GM23338 (cell line): Measurements from ENCODE around the gene NDST4. TPM values are rescaled to one million over a fixed set of nuclear protein-coding genes. Genes with fewer than 3 reads are reported as not detected.

Experiments used
- ATAC-seq: fragments of 200-7000 bp; cut with Tn5 transposase; 3 replicates; pipeline ENCODE4 v1.9.1; 2020
- DNase-seq: peaks from one replicate; pipeline ENCODE4 v3.0.0-alpha.2; 2015; ENCODE audit warnings: low spot score
- H2AFZ ChIP-seq: fragments of 200-600 bp; sonication (generic); 2 replicates; pipeline ENCODE4 v1.8.0; 2016; ENCODE audit warnings: antibody characterized with exemption, mild to moderate bottlenecking, moderate library complexity
- H3F3A ChIP-seq: fragments of 200-600 bp; sonication (generic); replicated peaks from 2 replicates; pipeline ENCODE4 v1.8.0; 2017; ENCODE audit warnings: antibody characterized with exemption, mixed run types, low read depth
- H3K27ac ChIP-seq: fragments of 200-600 bp; sonication (generic); 2 replicates; pipeline ENCODE4 v1.6.1; 2016; ENCODE audit warnings: low read depth
- H3K27me3 ChIP-seq: fragments of 200-600 bp; sonication (generic); 2 replicates; pipeline ENCODE4 v1.8.0; 2016; ENCODE audit warnings: mild to moderate bottlenecking, mixed run types, moderate library complexity; ENCODE audit not compliant: insufficient read depth
- H3K36me3 ChIP-seq: fragments of 200-600 bp; sonication (generic); 2 replicates; pipeline ENCODE4 v1.8.0; 2016; ENCODE audit warnings: mild to moderate bottlenecking; ENCODE audit not compliant: insufficient read depth
- H3K4me1 ChIP-seq: fragments of 200-600 bp; sonication (generic); 2 replicates; pipeline ENCODE4 v1.8.0; 2016; ENCODE audit warnings: mild to moderate bottlenecking, moderate library complexity; ENCODE audit not compliant: insufficient read depth
- H3K4me2 ChIP-seq: fragments of 200-600 bp; sonication (generic); 2 replicates; pipeline ENCODE4 v1.7.1; 2017; ENCODE audit warnings: mixed run types
- H3K4me3 ChIP-seq: fragments of 200-600 bp; sonication (generic); 2 replicates; pipeline ENCODE4 v1.6.1; 2016; ENCODE audit warnings: mixed run types
- H3K79me2 ChIP-seq: fragments of 200-600 bp; sonication (generic); replicated peaks from 2 replicates; pipeline ENCODE4 v1.8.0; 2017; ENCODE audit warnings: mild to moderate bottlenecking; ENCODE audit not compliant: insufficient read depth
- H3K9me2 ChIP-seq: fragments of 200-600 bp; sonication (generic); 2 replicates; pipeline ENCODE4 v1.8.0; 2017; ENCODE audit not compliant: insufficient read depth
- H4K20me1 ChIP-seq: fragments of 200-600 bp; sonication (generic); replicated peaks from 2 replicates; pipeline ENCODE4 v1.8.0; 2017; ENCODE audit warnings: mild to moderate bottlenecking; ENCODE audit not compliant: insufficient read depth
- H3K27ac Mint-ChIP-seq: 2 replicates; pipeline ENCODE4 v1.8.0; 2020; ENCODE audit warnings: inconsistent platforms, mild to moderate bottlenecking, moderate library complexity, mixed read lengths
- H3K27me3 Mint-ChIP-seq: 3 replicates; pipeline ENCODE4 v1.8.0; 2022; ENCODE audit warnings: low read depth, mild to moderate bottlenecking, moderate library complexity, mixed read lengths, inconsistent platforms; ENCODE audit not compliant: insufficient read depth, poor library complexity
- H3K36me3 Mint-ChIP-seq: 3 replicates; pipeline ENCODE4 v1.8.0; 2021; ENCODE audit warnings: low read depth, mild to moderate bottlenecking, inconsistent platforms, moderate library complexity, mixed read lengths
- H3K4me1 Mint-ChIP-seq: 3 replicates; pipeline ENCODE4 v1.8.0; 2020; ENCODE audit warnings: mild to moderate bottlenecking, inconsistent platforms, mixed read lengths
- H3K4me3 Mint-ChIP-seq: 3 replicates; pipeline ENCODE4 v1.8.0; 2021; ENCODE audit warnings: moderate library complexity, mild to moderate bottlenecking, inconsistent platforms, mixed read lengths
- H3K9me3 Mint-ChIP-seq: 3 replicates; pipeline ENCODE4 v1.8.0; 2020; ENCODE audit warnings: moderate library complexity, mild to moderate bottlenecking, inconsistent platforms, mixed read lengths
- CREB1 ChIP-seq: fragments of 250-450 bp; sonication (Bioruptor Pico); IDR thresholded peaks from 2 replicates; pipeline ENCODE4 v1.5.0; 2020; ENCODE audit warnings: low read depth, mild to moderate bottlenecking, moderate library complexity
- CTCF ChIP-seq, 2 experiments: fragments of 200-600 bp in 1 of 2; sonication (generic) in 1 of 2; conservative IDR thresholded peaks; 2 replicates each; pipeline versions ENCODE4 v1.5.1 to v1.6.1; 2016 to 2017; ENCODE audit warnings: antibody characterized with exemption in 2 of 2, low read depth in 2 of 2, mild to moderate bottlenecking in 2 of 2, moderate library complexity in 1 of 2
- ETS1 ChIP-seq: IDR thresholded peaks from 2 replicates; pipeline ENCODE4 v1.6.1; 2016; ENCODE audit warnings: antibody characterized with exemption
- EZH2phosphoT487 ChIP-seq: fragments of 200-600 bp; sonication (generic); IDR thresholded peaks from one replicate; pipeline ENCODE4 v1.8.1; 2018; ENCODE audit warnings: antibody characterized with exemption; ENCODE audit not compliant: unreplicated experiment
- JUNB ChIP-seq: IDR thresholded peaks from one replicate; pipeline ENCODE4 v1.6.1; 2016; ENCODE audit warnings: antibody characterized with exemption; ENCODE audit not compliant: unreplicated experiment
- POLR2AphosphoS5 ChIP-seq: IDR thresholded peaks from 2 replicates; pipeline ENCODE4 v1.6.1; 2016; ENCODE audit warnings: antibody characterized with exemption, low read depth
- REST ChIP-seq: IDR thresholded peaks from one replicate; pipeline ENCODE4 v1.6.1; 2018; ENCODE audit warnings: antibody characterized with exemption; ENCODE audit not compliant: unreplicated experiment
- STAT1 ChIP-seq: IDR thresholded peaks from one replicate; pipeline ENCODE4 v1.6.1; 2016; ENCODE audit warnings: antibody characterized with exemption; ENCODE audit not compliant: unreplicated experiment
- ZNF114 ChIP-seq: fragments of 250-450 bp; sonication (Bioruptor Pico); IDR thresholded peaks from 2 replicates; pipeline ENCODE4 v1.5.0; 2020; ENCODE audit warnings: mild to moderate bottlenecking, moderate library complexity
- ZNF331 ChIP-seq: fragments of 250-450 bp; sonication (Bioruptor Pico); IDR thresholded peaks from 2 replicates; pipeline ENCODE4 v1.5.0; 2020; ENCODE audit warnings: low read depth, mild to moderate bottlenecking, moderate library complexity
- polyA plus RNA-seq: library from polyadenylated mRNA; unstranded; fragments of >200 nt; fragmentation: Nextera tagmentation; extraction: Ambion mirVana; gene quantifications from 2 replicates; pipeline ENCODE4 v1.2.1, GENCODE V29; 2016
- total RNA-seq: library from RNA; depleted of rRNA; stranded (reverse); fragments of >200 nt; shearing (Covaris generic); gene quantifications from 2 replicates; pipeline ENCODE4 v1.2.3, GENCODE V29; 2014

Gene NDST4
- total and polyA plus RNA-seq, 2 experiments from 2014 or later = not detected

GRCh38 chr4:115058533-115058932 lies 54.9 kb downstream of the NDST4 start (continued):
- TF ChIP-seq ZNF331 (CRISPR knock-in tag) (no peak), EZH2phosphoT487 (no peak), CTCF (conservative IDR thresholded peaks at IDR 0.05; ENCODE audit: low read depth in 2 of 2) (no peak), ETS1 (no peak), STAT1 (no peak), REST (no peak), POLR2AphosphoS5 (no peak)

- no peaks in the 10 kb centered on the region for H3K36me3 Mint-ChIP-seq
These were observed 58.6 kb downstream of the NDST4 start for GRCh38 chr4:115054836-115055235.

More at GRCh38 chr4:115054836-115055235, 58.6 kb downstream of the NDST4 start:
- ATAC-seq = no peak
- Histone ChIP-seq H3K27ac (no peak overlapping the region), H3K4me3 (no peak overlapping the region), H3F3A (no peaks in the 10 kb centered on the region), H3K27me3 (no peaks in the 10 kb centered on the region), H3K9me2 (no peaks in the 10 kb centered on the region), H3K79me2 (no peaks in the 10 kb centered on the region), H4K20me1 (no peaks in the 10 kb centered on the region), H3K4me2 (no peak overlapping the region), H2AFZ (no peak overlapping the region), H3K36me3 (no peaks in the 10 kb centered on the region), H3K4me1 (no peaks in the 10 kb centered on the region)
- DNase-seq = no peak
- no peak overlapping the region for H3K27ac Mint-ChIP-seq
- no peak overlapping the region for H3K4me3 Mint-ChIP-seq
- TF ChIP-seq ETS1 (no peak), CREB1 (CRISPR knock-in tag) (no peak), JUNB (no peak), EZH2phosphoT487 (no peak), CTCF (conservative IDR thresholded peaks at IDR 0.05; ENCODE audit: low read depth in 2 of 2) (no peak), REST (no peak), ZNF114 (CRISPR knock-in tag) (no peak), ZNF331 (CRISPR knock-in tag) (no peak)
- H3K9me3 Mint-ChIP-seq = no peaks in the 10 kb centered on the region
- no peaks in the 10 kb centered on the region for H3K4me1 Mint-ChIP-seq
- H3K27me3 Mint-ChIP-seq = no peaks in the 10 kb centered on the region
